K562 (cell line): ENCODE data around the gene S100A1. TPM values are rescaled to one million over a fixed set of nuclear protein-coding genes. Genes with fewer than 3 reads are reported as not detected.

Experiments
- CREB1 ChIP-seq, 2 experiments: sonication (generic) in 1 of 2; formaldehyde crosslinking in 1 of 2; IDR thresholded peaks; 2 replicates each; pipeline versions ENCODE4 v1.6.1 to v1.8.0; 2012 to 2022; ENCODE audit warnings: inconsistent platforms in 1 of 2, mild to moderate bottlenecking in 1 of 2, missing genetic modification reagents in 1 of 2, moderate library complexity in 1 of 2
- E2F3 ChIP-seq: fragments of 250-450 bp; sonication (Bioruptor Pico); IDR thresholded peaks from 2 replicates; pipeline ENCODE4 v1.4.0; 2020; ENCODE audit warnings: mild to moderate bottlenecking
- FOXJ3 ChIP-seq: sonication (generic); formaldehyde crosslinking; IDR thresholded peaks from 2 replicates; pipeline ENCODE4 v1.4.0; 2020; ENCODE audit warnings: mild to moderate bottlenecking, missing genetic modification reagents
- HSF4 ChIP-seq: fragments of 250-450 bp; sonication (Bioruptor Pico); IDR thresholded peaks from 2 replicates; pipeline ENCODE4 v2.1.2; 2022; ENCODE audit warnings: mild to moderate bottlenecking, moderate library complexity, borderline replicate concordance
- NFIX ChIP-seq: fragments of 250-450 bp; sonication (Bioruptor Pico); IDR thresholded peaks from 2 replicates; pipeline ENCODE4 v1.4.0; 2020; ENCODE audit warnings: low read depth, mild to moderate bottlenecking, moderate library complexity
- SIRT6 ChIP-seq: IDR thresholded peaks from one replicate; pipeline ENCODE4 v1.6.1; 2012; ENCODE audit warnings: low read depth, mild to moderate bottlenecking, control low read depth, inconsistent platforms, low read length, moderate library complexity
- SRSF9 ChIP-seq: fragments of 200-400 bp; formaldehyde crosslinking; IDR thresholded peaks from 2 replicates; pipeline ENCODE4 v1.6.1; 2017; ENCODE audit warnings: low read depth, low read length, borderline replicate concordance
- ZNF444 ChIP-seq: fragments of 250-450 bp; sonication (Bioruptor Pico); IDR thresholded peaks from 2 replicates; pipeline ENCODE4 v1.4.0; 2020; ENCODE audit warnings: mild to moderate bottlenecking, moderate library complexity
- ZSCAN29 ChIP-seq: fragments of 450-650 bp; IDR thresholded peaks from 2 replicates; pipeline ENCODE4 v1.6.1; 2017
- polyA plus RNA-seq, 8 experiments: library from polyadenylated mRNA; depleted of rRNA in 4 of 8; stranded (reverse) in 5 of 8; unstranded in 3 of 8; fragments of >200 nt; fragmentation: Nextera tagmentation in 2 of 8; fragmentation: Illumina TruSeq in 1 of 8; extraction: Ambion mirVana in 2 of 8; extraction: Trizol in 1 of 8; gene quantifications; 2 replicates each; pipeline versions ENCODE4 v1.2.1 to v1.2.3, GENCODE V29; 2011 to 2014; ENCODE audit warnings: inconsistent platforms in 1 of 8, missing spikeins in 1 of 8
- total RNA-seq, 7 experiments: library from RNA; depleted of rRNA in 6 of 7; stranded (reverse); fragments of >200 nt in 6 of 7; fragmentation: Illumina TruSeq in 2 of 7; extraction: Trizol in 2 of 7; gene quantifications; 2 replicates each; pipeline versions ENCODE4 v1.2.1 to v1.2.3, GENCODE V29; 2011 to 2021; ENCODE audit warnings: low replicate concordance in 1 of 7
- TF ChIP-seq, protein P1 (sequence below), 2 experiments: fragments of 450-650 bp; IDR thresholded peaks; 2 replicates each; pipeline ENCODE4 v1.6.1; 2018; ENCODE audit warnings: mild to moderate bottlenecking in 2 of 2, low read depth in 1 of 2; ENCODE audit not compliant: partially characterized antibody in 2 of 2
- TF ChIP-seq, protein P2 (sequence below): fragments of 200-800 bp; sonication (Bioruptor generic); IDR thresholded peaks from 2 replicates; pipeline ENCODE4 v1.6.1; 2016; ENCODE audit warnings: missing genetic modification characterization, missing compliant biosample characterization
- TF ChIP-seq, protein P3 (sequence below): fragments of 450-650 bp; IDR thresholded peaks from 2 replicates; pipeline ENCODE4 v1.6.1; 2014; ENCODE audit warnings: low read depth, mild to moderate bottlenecking, moderate library complexity, borderline replicate concordance
- TF ChIP-seq, protein P4 (sequence below): fragments of 450-650 bp; IDR thresholded peaks from 2 replicates; pipeline ENCODE4 v1.6.1; 2016; ENCODE audit warnings: mild to moderate bottlenecking

The S100A1 gene
- total and polyA plus RNA-seq, 9 of the 15 experiments (the other 6 are each of a cell fraction or from before 2014, with no cell fraction given), result 0.44 to 30.1 (median 12.7) TPM

DNA sequence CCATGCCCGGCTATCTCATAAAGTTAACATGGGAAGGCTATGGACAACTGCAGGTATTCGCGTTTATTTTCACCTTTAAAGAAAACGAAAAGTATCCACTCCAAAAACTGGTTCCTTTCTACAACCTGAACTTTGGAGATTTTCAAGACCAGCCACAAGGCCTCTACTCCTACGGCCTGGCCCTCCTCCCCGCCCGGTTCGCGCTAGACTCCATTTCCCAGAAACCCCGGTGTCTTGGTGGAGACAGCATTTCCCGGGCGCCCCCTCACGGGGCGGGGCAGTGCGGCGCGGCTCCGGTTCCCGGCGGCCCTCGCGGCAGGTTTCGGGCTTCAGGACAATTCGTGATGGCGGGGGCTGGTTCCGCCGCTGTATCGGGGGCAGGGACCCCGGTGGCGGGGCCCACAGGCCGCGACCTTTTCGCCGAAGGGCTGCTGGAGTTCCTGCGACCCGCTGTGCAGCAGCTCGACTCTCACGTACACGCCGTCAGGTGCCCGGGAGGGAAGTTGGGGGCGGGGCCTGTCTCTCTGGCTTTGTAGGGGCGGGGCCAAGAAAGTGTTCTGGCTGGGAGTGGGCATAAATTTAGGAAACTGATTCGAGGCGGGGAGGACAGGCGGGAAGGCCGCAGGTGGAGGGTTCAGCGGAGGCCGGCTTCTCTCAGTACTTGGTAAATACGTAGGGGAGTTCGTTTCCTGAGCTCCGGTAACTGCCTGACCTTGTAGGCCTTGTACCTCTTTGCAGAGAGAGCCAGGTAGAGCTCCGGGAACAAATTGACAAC is 30.4 kb downstream of the S100A1 start, which contains the start of gene SNAPIN (continued):
- TF ChIP-seq SRSF9 (no peak), ZNF444 (CRISPR knock-in tag) (no peak), FOXJ3 (CRISPR knock-in tag) (no peak), HSF4 (CRISPR knock-in tag) (no peak), E2F3 (no peak), ZSCAN29 (no peak), NFIX (CRISPR knock-in tag) (no peak), SIRT6 (no peak), CREB1 (IDR thresholded peaks at IDR 0.05) (peak; percentile 82), CREB1 (CRISPR knock-in tag; IDR thresholded peaks at IDR 0.05) (peak; percentile 25; the same call in 1 of the 2 replicates)
- TF ChIP-seq, protein P1, sequence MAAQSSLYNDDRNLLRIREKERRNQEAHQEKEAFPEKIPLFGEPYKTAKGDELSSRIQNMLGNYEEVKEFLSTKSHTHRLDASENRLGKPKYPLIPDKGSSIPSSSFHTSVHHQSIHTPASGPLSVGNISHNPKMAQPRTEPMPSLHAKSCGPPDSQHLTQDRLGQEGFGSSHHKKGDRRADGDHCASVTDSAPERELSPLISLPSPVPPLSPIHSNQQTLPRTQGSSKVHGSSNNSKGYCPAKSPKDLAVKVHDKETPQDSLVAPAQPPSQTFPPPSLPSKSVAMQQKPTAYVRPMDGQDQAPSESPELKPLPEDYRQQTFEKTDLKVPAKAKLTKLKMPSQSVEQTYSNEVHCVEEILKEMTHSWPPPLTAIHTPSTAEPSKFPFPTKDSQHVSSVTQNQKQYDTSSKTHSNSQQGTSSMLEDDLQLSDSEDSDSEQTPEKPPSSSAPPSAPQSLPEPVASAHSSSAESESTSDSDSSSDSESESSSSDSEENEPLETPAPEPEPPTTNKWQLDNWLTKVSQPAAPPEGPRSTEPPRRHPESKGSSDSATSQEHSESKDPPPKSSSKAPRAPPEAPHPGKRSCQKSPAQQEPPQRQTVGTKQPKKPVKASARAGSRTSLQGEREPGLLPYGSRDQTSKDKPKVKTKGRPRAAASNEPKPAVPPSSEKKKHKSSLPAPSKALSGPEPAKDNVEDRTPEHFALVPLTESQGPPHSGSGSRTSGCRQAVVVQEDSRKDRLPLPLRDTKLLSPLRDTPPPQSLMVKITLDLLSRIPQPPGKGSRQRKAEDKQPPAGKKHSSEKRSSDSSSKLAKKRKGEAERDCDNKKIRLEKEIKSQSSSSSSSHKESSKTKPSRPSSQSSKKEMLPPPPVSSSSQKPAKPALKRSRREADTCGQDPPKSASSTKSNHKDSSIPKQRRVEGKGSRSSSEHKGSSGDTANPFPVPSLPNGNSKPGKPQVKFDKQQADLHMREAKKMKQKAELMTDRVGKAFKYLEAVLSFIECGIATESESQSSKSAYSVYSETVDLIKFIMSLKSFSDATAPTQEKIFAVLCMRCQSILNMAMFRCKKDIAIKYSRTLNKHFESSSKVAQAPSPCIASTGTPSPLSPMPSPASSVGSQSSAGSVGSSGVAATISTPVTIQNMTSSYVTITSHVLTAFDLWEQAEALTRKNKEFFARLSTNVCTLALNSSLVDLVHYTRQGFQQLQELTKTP (IDR thresholded peaks at IDR 0.05; ENCODE audit: low read depth in 1 of 2, partially characterized antibody in 2 of 2), result peak in 1 of 2 experiments; percentile 94
- TF ChIP-seq, protein P2, sequence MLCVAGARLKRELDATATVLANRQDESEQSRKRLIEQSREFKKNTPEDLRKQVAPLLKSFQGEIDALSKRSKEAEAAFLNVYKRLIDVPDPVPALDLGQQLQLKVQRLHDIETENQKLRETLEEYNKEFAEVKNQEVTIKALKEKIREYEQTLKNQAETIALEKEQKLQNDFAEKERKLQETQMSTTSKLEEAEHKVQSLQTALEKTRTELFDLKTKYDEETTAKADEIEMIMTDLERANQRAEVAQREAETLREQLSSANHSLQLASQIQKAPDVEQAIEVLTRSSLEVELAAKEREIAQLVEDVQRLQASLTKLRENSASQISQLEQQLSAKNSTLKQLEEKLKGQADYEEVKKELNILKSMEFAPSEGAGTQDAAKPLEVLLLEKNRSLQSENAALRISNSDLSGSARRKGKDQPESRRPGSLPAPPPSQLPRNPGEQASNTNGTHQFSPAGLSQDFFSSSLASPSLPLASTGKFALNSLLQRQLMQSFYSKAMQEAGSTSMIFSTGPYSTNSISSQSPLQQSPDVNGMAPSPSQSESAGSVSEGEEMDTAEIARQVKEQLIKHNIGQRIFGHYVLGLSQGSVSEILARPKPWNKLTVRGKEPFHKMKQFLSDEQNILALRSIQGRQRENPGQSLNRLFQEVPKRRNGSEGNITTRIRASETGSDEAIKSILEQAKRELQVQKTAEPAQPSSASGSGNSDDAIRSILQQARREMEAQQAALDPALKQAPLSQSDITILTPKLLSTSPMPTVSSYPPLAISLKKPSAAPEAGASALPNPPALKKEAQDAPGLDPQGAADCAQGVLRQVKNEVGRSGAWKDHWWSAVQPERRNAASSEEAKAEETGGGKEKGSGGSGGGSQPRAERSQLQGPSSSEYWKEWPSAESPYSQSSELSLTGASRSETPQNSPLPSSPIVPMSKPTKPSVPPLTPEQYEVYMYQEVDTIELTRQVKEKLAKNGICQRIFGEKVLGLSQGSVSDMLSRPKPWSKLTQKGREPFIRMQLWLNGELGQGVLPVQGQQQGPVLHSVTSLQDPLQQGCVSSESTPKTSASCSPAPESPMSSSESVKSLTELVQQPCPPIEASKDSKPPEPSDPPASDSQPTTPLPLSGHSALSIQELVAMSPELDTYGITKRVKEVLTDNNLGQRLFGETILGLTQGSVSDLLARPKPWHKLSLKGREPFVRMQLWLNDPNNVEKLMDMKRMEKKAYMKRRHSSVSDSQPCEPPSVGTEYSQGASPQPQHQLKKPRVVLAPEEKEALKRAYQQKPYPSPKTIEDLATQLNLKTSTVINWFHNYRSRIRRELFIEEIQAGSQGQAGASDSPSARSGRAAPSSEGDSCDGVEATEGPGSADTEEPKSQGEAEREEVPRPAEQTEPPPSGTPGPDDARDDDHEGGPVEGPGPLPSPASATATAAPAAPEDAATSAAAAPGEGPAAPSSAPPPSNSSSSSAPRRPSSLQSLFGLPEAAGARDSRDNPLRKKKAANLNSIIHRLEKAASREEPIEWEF (CRISPR knock-in tag), result no peak
- TF ChIP-seq, protein P3, sequence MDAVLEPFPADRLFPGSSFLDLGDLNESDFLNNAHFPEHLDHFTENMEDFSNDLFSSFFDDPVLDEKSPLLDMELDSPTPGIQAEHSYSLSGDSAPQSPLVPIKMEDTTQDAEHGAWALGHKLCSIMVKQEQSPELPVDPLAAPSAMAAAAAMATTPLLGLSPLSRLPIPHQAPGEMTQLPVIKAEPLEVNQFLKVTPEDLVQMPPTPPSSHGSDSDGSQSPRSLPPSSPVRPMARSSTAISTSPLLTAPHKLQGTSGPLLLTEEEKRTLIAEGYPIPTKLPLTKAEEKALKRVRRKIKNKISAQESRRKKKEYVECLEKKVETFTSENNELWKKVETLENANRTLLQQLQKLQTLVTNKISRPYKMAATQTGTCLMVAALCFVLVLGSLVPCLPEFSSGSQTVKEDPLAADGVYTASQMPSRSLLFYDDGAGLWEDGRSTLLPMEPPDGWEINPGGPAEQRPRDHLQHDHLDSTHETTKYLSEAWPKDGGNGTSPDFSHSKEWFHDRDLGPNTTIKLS, result peak; percentile 81; the same call in 1 of the 2 replicates
- TF ChIP-seq, protein P4, sequence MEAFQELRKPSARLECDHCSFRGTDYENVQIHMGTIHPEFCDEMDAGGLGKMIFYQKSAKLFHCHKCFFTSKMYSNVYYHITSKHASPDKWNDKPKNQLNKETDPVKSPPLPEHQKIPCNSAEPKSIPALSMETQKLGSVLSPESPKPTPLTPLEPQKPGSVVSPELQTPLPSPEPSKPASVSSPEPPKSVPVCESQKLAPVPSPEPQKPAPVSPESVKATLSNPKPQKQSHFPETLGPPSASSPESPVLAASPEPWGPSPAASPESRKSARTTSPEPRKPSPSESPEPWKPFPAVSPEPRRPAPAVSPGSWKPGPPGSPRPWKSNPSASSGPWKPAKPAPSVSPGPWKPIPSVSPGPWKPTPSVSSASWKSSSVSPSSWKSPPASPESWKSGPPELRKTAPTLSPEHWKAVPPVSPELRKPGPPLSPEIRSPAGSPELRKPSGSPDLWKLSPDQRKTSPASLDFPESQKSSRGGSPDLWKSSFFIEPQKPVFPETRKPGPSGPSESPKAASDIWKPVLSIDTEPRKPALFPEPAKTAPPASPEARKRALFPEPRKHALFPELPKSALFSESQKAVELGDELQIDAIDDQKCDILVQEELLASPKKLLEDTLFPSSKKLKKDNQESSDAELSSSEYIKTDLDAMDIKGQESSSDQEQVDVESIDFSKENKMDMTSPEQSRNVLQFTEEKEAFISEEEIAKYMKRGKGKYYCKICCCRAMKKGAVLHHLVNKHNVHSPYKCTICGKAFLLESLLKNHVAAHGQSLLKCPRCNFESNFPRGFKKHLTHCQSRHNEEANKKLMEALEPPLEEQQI, result no peak
